HG03520 (cell line): Measurements from ENCODE around the gene WSB1.
A peak's percentile ranks its signal among the peaks of the same experiment; 100 is the strongest.
"Not testable (repeated sequence)": the region's sequence is repeated elsewhere in the genome, so short reads cannot be mapped to it uniquely, and the experiment has no call there.

Experiments used
- ATAC-seq: cut with Tn5 transposase; IDR thresholded peaks from one replicate; pipeline ENCODE4 v1.9.1; 2021; ENCODE audit warnings: mild to moderate bottlenecking, moderate library complexity; ENCODE audit not compliant: unreplicated experiment

WSB1 gene

GRCh38 chr17:27293898-27294688 is at the start of gene WSB1:
Gene WSB1 (plus strand): TSS chr17:27294114. CDS start chr17:27294396, 282 bp downstream.
- peak; percentile 69 for ATAC-seq

- ATAC-seq, result no peak
Observed at GRCh38 chr17:27244491-27245223, 49.3 kb upstream of the WSB1 start.

- peak; percentile 83 for ATAC-seq
Observed at GRCh38 chr17:27245230-27245696, 48.7 kb upstream of the WSB1 start.

- ATAC-seq, result no peak
Observed at GRCh38 chr17:27246537-27246936, 47.4 kb upstream of the WSB1 start.

GRCh38 chr17:27247071-27247957 is 46.6 kb upstream of the WSB1 start:
- no peak for ATAC-seq

GRCh38 chr17:27247958-27248342 is 46.0 kb upstream of the WSB1 start:
- no peak for ATAC-seq

GRCh38 chr17:27250791-27251190 is 43.1 kb upstream of the WSB1 start:
- not testable (repeated sequence) for ATAC-seq

GRCh38 chr17:27254802-27255201 is 39.1 kb upstream of the WSB1 start:
- ATAC-seq, result not testable (repeated sequence)

- ATAC-seq, result no peak
Observed at GRCh38 chr17:27256225-27257030, 37.5 kb upstream of the WSB1 start.

- ATAC-seq, result no peak
Observed at GRCh38 chr17:27257031-27257357, 36.9 kb upstream of the WSB1 start.

- ATAC-seq, result no peak
Observed at GRCh38 chr17:27259356-27259755, 34.6 kb upstream of the WSB1 start.

- no peak for ATAC-seq
Observed at GRCh38 chr17:27263386-27263785, 30.5 kb upstream of the WSB1 start.

GRCh38 chr17:27264068-27264812 is 29.7 kb upstream of the WSB1 start:
- no peak for ATAC-seq

- no peak for ATAC-seq
Observed at GRCh38 chr17:27265333-27265732, 28.6 kb upstream of the WSB1 start.

GRCh38 chr17:27266228-27266627 is 27.7 kb upstream of the WSB1 start:
- no peak for ATAC-seq

GRCh38 chr17:27268394-27269085 is 25.4 kb upstream of the WSB1 start:
- no peak for ATAC-seq

GRCh38 chr17:27269201-27269600 is 24.7 kb upstream of the WSB1 start:
- ATAC-seq, result no peak

GRCh38 chr17:27269974-27270373 is 23.9 kb upstream of the WSB1 start:
- ATAC-seq, result no peak

- no peak for ATAC-seq
Observed at GRCh38 chr17:27276653-27277156, 17.2 kb upstream of the WSB1 start.
